ENCODE measurements around the gene CTAG1B.

CTAG1B gene

DNA sequence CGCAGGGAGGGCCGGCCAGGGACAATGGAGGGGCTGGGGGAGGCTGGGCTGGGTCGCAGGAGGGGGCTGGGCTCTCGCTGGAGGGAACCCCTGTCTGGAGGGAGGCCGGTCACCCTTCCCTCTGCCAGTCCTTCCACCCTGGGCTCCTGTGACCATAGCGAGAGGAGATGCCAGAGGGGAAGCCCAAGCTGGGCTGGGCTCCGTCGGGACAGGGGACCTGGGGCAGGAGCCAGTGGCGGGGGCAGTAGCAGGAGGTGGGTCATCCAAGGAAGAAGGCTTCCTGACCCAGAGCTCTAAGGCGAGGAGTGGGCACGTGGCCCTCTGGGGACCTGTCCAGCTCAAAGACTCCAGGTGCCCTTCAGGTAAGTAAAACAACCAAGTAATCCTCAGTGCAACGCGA, 16.9 kb downstream of the CTAG1B start:
- Histone ChIP-seq H3K9ac (ENCODE audit: low read length) (no peak overlapping the region), H2BK120ac (ENCODE audit: low read depth, low read length) (no peak overlapping the region), H4K8ac (ENCODE audit: low read length) (no peak overlapping the region), H3K9me3 (ENCODE audit: control insufficient read depth, low read length) (peaks cover 3% of the 10 kb centered on the region), H3K4me1 (ENCODE audit: control insufficient read depth, insufficient read depth, low read depth, low read length) (peaks cover 20% of the 10 kb centered on the region), H3K14ac (ENCODE audit: low read length in 2 of 2) (no peak overlapping the region), H3K4ac (ENCODE audit: low read depth in 1 of 2, low read length in 2 of 2) (no peak overlapping the region), H3K18ac (ENCODE audit: low read depth in 1 of 2, low read length in 2 of 2) (no peak overlapping the region), H2BK12ac (ENCODE audit: low read length in 2 of 2) (no peak overlapping the region), H2AFZ (ENCODE audit: low read depth, low read length) (no peak overlapping the region), H4K91ac (ENCODE audit: low read length) (no peak overlapping the region), H3K27ac (ENCODE audit: low read length, poor library complexity, severe bottlenecking) (no peak overlapping the region), H3K23ac (ENCODE audit: low read length in 2 of 2) (no peak overlapping the region), H2AK5ac (ENCODE audit: low read length, severe bottlenecking) (no peak overlapping the region), H2BK5ac (ENCODE audit: low read depth, low read length, poor library complexity, severe bottlenecking) (no peak overlapping the region), H2BK15ac (ENCODE audit: low read depth, poor library complexity, severe bottlenecking) (no peak overlapping the region), H3K36me3 (ENCODE audit: control insufficient read depth in 1 of 2, insufficient read depth in 2 of 2, low read depth in 1 of 2, low read length in 2 of 2) (no peaks in the 10 kb centered on the region), H3K79me1 (replicated peaks; ENCODE audit: low read length, poor library complexity, severe bottlenecking) (no peaks in the 10 kb centered on the region), H3K4me3 (ENCODE audit: insufficient read depth in 1 of 2, low read depth in 1 of 2, low read length in 2 of 2) (no peak overlapping the region), H3K27me3 (ENCODE audit: control insufficient read depth in 1 of 2, insufficient read depth in 1 of 2, low read length in 2 of 2) (peaks cover 0 to 30% of the 10 kb centered on the region in 2 experiments), H3K4me2 (ENCODE audit: low read length, poor library complexity, severe bottlenecking) (no peak overlapping the region)
- WGBS, result 87% methylated on average over 9 of the region's 13 CpGs
- no peak for DNase-seq

DNA sequence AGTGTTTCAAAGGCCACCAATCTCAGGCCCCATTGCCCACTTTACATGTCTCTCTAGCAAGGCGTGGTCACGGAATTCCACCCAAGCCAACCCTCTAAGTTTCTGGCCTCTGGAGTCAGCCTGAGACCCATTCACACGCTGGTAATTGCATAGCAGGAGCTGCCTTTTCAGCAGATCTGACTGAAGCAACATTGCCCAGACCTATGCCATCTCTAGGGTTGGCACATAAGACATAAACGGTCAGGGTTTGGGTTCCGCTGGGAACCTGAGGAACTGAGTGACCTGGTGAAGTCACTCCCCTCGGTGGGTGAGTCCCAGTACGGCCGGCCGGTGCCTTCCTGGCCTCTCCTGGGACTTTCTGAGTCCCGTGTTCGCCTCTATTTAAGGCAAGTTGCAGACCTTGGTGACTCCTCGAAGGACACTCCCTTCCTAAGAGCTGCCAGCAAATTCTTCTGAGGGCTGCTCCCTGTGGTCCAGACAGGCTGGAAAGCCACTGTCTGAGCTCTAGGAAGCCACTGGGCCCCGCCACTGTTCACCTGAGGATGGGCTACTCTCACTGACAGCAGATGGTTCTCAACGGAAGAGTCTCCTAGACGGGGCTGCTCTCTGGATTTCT, 18.2 kb downstream of the CTAG1B start:
- no peak overlapping the region for H3K4me3 ChIP-seq (ENCODE audit: insufficient read depth in 1 of 2, low read depth in 1 of 2, low read length in 2 of 2)
- H3K4me2 ChIP-seq (ENCODE audit: low read length, poor library complexity, severe bottlenecking), result no peak overlapping the region
- no peaks in the 10 kb centered on the region for H3K36me3 ChIP-seq (ENCODE audit: control insufficient read depth in 1 of 2, insufficient read depth in 2 of 2, low read depth in 1 of 2, low read length in 2 of 2)
- H3K27ac ChIP-seq (ENCODE audit: low read length, poor library complexity, severe bottlenecking), result no peak overlapping the region
- H4K91ac ChIP-seq (ENCODE audit: low read length), result no peak overlapping the region
- no peaks in the 10 kb centered on the region for H3K79me1 ChIP-seq (replicated peaks; ENCODE audit: low read length, poor library complexity, severe bottlenecking)
- H2AK5ac ChIP-seq (ENCODE audit: low read length, severe bottlenecking), result peak overlapping the region; percentile 26
- WGBS, result 93% methylated on average over 14 of the region's 15 CpGs
- no peak overlapping the region for H2BK120ac ChIP-seq (ENCODE audit: low read depth, low read length)
- H3K9ac ChIP-seq (ENCODE audit: low read length), result no peak overlapping the region
- no peak overlapping the region for H3K23ac ChIP-seq (ENCODE audit: low read length in 2 of 2)
- H3K27me3 ChIP-seq (ENCODE audit: control insufficient read depth in 1 of 2, insufficient read depth in 1 of 2, low read length in 2 of 2), result peaks cover 0 to 35% of the 10 kb centered on the region in 2 experiments
- peak overlapping the region; percentile 6 to 28 for H3K18ac ChIP-seq (ENCODE audit: low read depth in 1 of 2, low read length in 2 of 2)
- no peak for DNase-seq
- H3K4me1 ChIP-seq (ENCODE audit: control insufficient read depth, insufficient read depth, low read depth, low read length), result peaks cover 27% of the 10 kb centered on the region
- H3K4ac ChIP-seq (ENCODE audit: low read depth in 1 of 2, low read length in 2 of 2), result peak overlapping the region in 1 of 2 experiments; percentile 13
- no peak overlapping the region for H2AFZ ChIP-seq (ENCODE audit: low read depth, low read length)
- no peak overlapping the region for H2BK15ac ChIP-seq (ENCODE audit: low read depth, poor library complexity, severe bottlenecking)
- no peaks in the 10 kb centered on the region for H3K9me3 ChIP-seq (ENCODE audit: control insufficient read depth, low read length)
- peak overlapping the region in 1 of 2 experiments; percentile 59 for H2BK12ac ChIP-seq (ENCODE audit: low read length in 2 of 2)
- H4K8ac ChIP-seq (ENCODE audit: low read length), result no peak overlapping the region
- H2BK5ac ChIP-seq (ENCODE audit: low read depth, low read length, poor library complexity, severe bottlenecking), result no peak overlapping the region
- no peak overlapping the region for H3K14ac ChIP-seq (ENCODE audit: low read length in 2 of 2)

DNA sequence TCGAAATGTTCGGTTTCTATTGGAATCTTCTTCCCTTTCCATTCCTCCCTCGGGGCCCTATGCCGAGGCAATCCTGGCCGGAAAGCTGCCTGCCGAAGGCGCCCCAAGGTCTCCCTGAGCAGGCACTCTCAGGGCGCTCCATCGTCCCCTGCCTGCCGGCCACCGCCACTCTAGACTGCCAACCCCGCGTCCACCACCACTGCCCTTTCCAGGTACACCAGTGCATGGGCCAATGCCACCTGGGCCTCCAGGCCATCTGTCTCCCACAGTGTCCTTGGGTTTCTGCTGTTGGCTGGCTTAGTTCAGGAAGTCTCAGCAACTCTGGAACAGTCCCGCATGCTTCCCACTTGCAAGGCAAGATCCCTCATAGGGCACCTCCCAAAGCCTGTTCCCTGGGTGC, 19.6 kb downstream of the CTAG1B start:
- no peak overlapping the region for H3K14ac ChIP-seq (ENCODE audit: low read length in 2 of 2)
- no peak overlapping the region for H3K23ac ChIP-seq (ENCODE audit: low read length in 2 of 2)
- peak overlapping the region; percentile 60 for H4K8ac ChIP-seq (ENCODE audit: low read length)
- no peak overlapping the region for H2AFZ ChIP-seq (ENCODE audit: low read depth, low read length)
- no peak overlapping the region for H3K4me3 ChIP-seq (ENCODE audit: insufficient read depth in 1 of 2, low read depth in 1 of 2, low read length in 2 of 2)
- H2BK5ac ChIP-seq (ENCODE audit: low read depth, low read length, poor library complexity, severe bottlenecking), result no peak overlapping the region
- H3K27me3 ChIP-seq (ENCODE audit: control insufficient read depth in 1 of 2, insufficient read depth in 1 of 2, low read length in 2 of 2), result peaks cover 0 to 40% of the 10 kb centered on the region in 2 experiments
- WGBS, result 97% methylated on average over 14 of the region's 14 CpGs
- H2BK120ac ChIP-seq (ENCODE audit: low read depth, low read length), result no peak overlapping the region
- H2BK12ac ChIP-seq (ENCODE audit: low read length in 2 of 2), result peak overlapping the region in 1 of 2 experiments; percentile 54
- H3K36me3 ChIP-seq (ENCODE audit: control insufficient read depth in 1 of 2, insufficient read depth in 2 of 2, low read depth in 1 of 2, low read length in 2 of 2), result no peaks in the 10 kb centered on the region
- H3K9me3 ChIP-seq (ENCODE audit: control insufficient read depth, low read length), result peaks cover 2% of the 10 kb centered on the region
- H4K91ac ChIP-seq (ENCODE audit: low read length), result peak overlapping the region; percentile 61
- H3K9ac ChIP-seq (ENCODE audit: low read length), result no peak overlapping the region
- H3K4me2 ChIP-seq (ENCODE audit: low read length, poor library complexity, severe bottlenecking), result no peak overlapping the region
- H2BK15ac ChIP-seq (ENCODE audit: low read depth, poor library complexity, severe bottlenecking), result no peak overlapping the region
- H3K27ac ChIP-seq (ENCODE audit: low read length, poor library complexity, severe bottlenecking), result no peak overlapping the region
- peaks cover 27% of the 10 kb centered on the region for H3K4me1 ChIP-seq (ENCODE audit: control insufficient read depth, insufficient read depth, low read depth, low read length)
- peak overlapping the region; percentile 2 for H2AK5ac ChIP-seq (ENCODE audit: low read length, severe bottlenecking)
- H3K18ac ChIP-seq (ENCODE audit: low read depth in 1 of 2, low read length in 2 of 2), result no peak overlapping the region
- DNase-seq, result no peak
- no peak overlapping the region for H3K4ac ChIP-seq (ENCODE audit: low read depth in 1 of 2, low read length in 2 of 2)
- no peaks in the 10 kb centered on the region for H3K79me1 ChIP-seq (replicated peaks; ENCODE audit: low read length, poor library complexity, severe bottlenecking)

DNA sequence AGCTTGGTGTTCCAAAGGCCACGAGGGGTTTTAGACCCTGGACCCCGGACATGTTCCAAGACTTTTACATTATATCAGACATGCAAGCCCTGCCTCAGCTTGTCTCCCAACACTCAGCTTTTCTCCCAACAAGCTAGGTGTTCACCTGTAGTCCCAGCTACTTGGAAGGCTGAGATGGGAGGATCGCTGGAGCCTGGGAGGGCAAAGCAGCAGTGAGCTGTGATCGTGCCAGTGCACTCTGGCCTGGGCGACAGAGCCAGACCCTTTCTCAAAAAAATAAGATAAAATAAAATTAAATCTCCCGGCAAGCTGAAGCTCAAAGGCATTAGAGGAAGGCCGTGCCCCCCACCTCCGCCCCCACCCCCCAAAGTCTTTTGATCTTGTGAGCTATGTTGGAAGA, 20.4 kb downstream of the CTAG1B start:
- Histone ChIP-seq H2BK12ac (ENCODE audit: low read length in 2 of 2) (no peak overlapping the region), H3K9ac (ENCODE audit: low read length) (no peak overlapping the region), H2AK5ac (ENCODE audit: low read length, severe bottlenecking) (no peak overlapping the region), H3K4me2 (ENCODE audit: low read length, poor library complexity, severe bottlenecking) (no peak overlapping the region), H4K8ac (ENCODE audit: low read length) (no peak overlapping the region), H3K23ac (ENCODE audit: low read length in 2 of 2) (no peak overlapping the region), H3K14ac (ENCODE audit: low read length in 2 of 2) (no peak overlapping the region), H3K18ac (ENCODE audit: low read depth in 1 of 2, low read length in 2 of 2) (no peak overlapping the region), H3K9me3 (ENCODE audit: control insufficient read depth, low read length) (peaks cover 2% of the 10 kb centered on the region), H2BK5ac (ENCODE audit: low read depth, low read length, poor library complexity, severe bottlenecking) (no peak overlapping the region), H2BK15ac (ENCODE audit: low read depth, poor library complexity, severe bottlenecking) (no peak overlapping the region), H3K27me3 (ENCODE audit: control insufficient read depth in 1 of 2, insufficient read depth in 1 of 2, low read length in 2 of 2) (peaks cover 4 to 48% of the 10 kb centered on the region in 2 experiments), H3K4me3 (ENCODE audit: insufficient read depth in 1 of 2, low read depth in 1 of 2, low read length in 2 of 2) (no peak overlapping the region), H3K36me3 (ENCODE audit: control insufficient read depth in 1 of 2, insufficient read depth in 2 of 2, low read depth in 1 of 2, low read length in 2 of 2) (no peaks in the 10 kb centered on the region), H4K91ac (ENCODE audit: low read length) (no peak overlapping the region), H3K79me1 (replicated peaks; ENCODE audit: low read length, poor library complexity, severe bottlenecking) (no peaks in the 10 kb centered on the region), H3K4ac (ENCODE audit: low read depth in 1 of 2, low read length in 2 of 2) (no peak overlapping the region), H2AFZ (ENCODE audit: low read depth, low read length) (no peak overlapping the region), H3K4me1 (ENCODE audit: control insufficient read depth, insufficient read depth, low read depth, low read length) (peaks cover 24% of the 10 kb centered on the region), H3K27ac (ENCODE audit: low read length, poor library complexity, severe bottlenecking) (no peak overlapping the region), H2BK120ac (ENCODE audit: low read depth, low read length) (no peak overlapping the region)
- WGBS, result 82% methylated on average over 4 of the region's 8 CpGs
- no peak for DNase-seq

Data from mesenchymal stem cell (in vitro differentiated cells and primary cell).